ENCODE measurements around the gene PRKG1.

The PRKG1 gene

DNA sequence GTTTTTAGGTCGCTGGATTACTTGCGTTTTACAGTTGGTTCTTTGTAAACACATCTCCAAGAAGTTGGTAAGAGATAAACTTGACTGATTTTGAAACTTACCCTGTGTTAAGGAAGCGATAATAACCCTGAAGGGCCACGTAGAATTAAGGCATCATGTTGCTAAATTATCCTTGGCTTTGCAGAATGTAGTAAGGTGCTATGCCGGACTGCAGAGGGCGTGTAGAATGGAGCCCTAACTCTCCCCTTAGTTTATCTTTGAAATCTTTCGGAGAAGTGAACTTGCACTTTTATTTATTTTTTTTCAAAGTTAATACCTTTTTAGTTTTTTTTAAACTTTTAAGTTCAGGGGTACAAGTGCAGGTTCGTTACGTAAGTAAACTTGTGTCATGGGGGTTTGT, 1031.0 kb downstream of the PRKG1 start:
- CTCF ChIA-PET: no interaction called here
- TF ChIP-seq, protein P1, sequence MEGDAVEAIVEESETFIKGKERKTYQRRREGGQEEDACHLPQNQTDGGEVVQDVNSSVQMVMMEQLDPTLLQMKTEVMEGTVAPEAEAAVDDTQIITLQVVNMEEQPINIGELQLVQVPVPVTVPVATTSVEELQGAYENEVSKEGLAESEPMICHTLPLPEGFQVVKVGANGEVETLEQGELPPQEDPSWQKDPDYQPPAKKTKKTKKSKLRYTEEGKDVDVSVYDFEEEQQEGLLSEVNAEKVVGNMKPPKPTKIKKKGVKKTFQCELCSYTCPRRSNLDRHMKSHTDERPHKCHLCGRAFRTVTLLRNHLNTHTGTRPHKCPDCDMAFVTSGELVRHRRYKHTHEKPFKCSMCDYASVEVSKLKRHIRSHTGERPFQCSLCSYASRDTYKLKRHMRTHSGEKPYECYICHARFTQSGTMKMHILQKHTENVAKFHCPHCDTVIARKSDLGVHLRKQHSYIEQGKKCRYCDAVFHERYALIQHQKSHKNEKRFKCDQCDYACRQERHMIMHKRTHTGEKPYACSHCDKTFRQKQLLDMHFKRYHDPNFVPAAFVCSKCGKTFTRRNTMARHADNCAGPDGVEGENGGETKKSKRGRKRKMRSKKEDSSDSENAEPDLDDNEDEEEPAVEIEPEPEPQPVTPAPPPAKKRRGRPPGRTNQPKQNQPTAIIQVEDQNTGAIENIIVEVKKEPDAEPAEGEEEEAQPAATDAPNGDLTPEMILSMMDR (conservative IDR thresholded peaks at IDR 0.05; ENCODE audit: low read depth): no peak
- no peak for DNase-seq (ENCODE audit: low spot score)
- no peak overlapping the region for H3K27ac ChIP-seq
- POLR2A ChIA-PET (ENCODE audit: low non-redundant PET): no interaction called here

DNA sequence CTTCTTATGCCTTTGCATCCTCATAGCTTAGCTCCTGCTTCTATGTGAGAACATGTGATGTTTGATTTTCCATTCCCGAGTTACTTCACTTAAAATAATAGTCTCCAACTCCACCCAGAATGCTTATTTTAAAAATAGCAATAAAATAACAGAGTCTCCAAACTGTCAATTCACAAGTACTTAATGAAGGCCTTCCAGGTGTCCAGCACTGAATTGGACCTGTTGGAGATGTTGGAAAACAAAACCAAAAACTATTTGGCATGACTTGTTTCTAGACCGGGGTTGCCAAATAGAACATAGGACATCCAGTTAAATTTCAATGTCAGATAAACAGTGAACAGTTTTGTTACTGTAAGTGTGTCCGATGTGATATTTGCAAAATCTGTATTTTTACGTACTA, 1031.7 kb downstream of the PRKG1 start:
- TF ChIP-seq, protein P1 (conservative IDR thresholded peaks at IDR 0.05; ENCODE audit: low read depth): no peak
- DNase-seq (ENCODE audit: low spot score): no peak
- ChIA-PET POLR2A (ENCODE audit: low non-redundant PET) (no interaction called here), CTCF (no interaction called here)
- no peak overlapping the region for H3K27ac ChIP-seq

DNA sequence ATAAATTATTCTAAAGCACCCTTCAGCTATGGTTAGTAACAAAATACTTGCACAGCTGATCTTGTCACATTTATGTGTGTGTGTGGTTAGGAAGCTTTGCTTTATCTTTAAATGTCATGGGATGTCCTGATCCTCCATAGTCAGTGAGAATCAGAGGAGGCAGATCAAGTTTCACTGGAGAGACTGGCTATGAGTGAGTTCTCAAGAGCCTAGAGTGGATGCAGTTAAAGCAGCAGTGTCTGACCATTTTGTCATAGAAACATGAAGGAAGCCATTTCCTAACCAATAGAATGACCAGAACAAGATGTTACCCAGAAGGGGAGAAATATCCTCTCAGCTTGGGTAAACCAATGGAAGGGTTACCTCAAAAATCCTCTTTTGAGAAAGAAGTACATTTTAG, 1032.6 kb downstream of the PRKG1 start:
- TF ChIP-seq, protein P1 (conservative IDR thresholded peaks at IDR 0.05; ENCODE audit: low read depth): no peak
- H3K27ac ChIP-seq: no peak overlapping the region
- POLR2A ChIA-PET (ENCODE audit: low non-redundant PET): no interaction called here
- CTCF ChIA-PET: interaction anchor here (0.7 kb wide), 1 partner anchor 111 kb away, joined by 3 read pairs; no protein-coding TSS in a partner anchor
- no peak for DNase-seq (ENCODE audit: low spot score)

GRCh38 chr10:52108236-52108635, 1033.9 kb downstream of the PRKG1 start:
- H3K27ac ChIP-seq: no peak overlapping the region
- TF ChIP-seq, protein P1 (conservative IDR thresholded peaks at IDR 0.05; ENCODE audit: low read depth): no peak
- CTCF ChIA-PET: no interaction called here
- no peak for DNase-seq (ENCODE audit: low spot score)
- POLR2A ChIA-PET (ENCODE audit: low non-redundant PET): no interaction called here

DNA sequence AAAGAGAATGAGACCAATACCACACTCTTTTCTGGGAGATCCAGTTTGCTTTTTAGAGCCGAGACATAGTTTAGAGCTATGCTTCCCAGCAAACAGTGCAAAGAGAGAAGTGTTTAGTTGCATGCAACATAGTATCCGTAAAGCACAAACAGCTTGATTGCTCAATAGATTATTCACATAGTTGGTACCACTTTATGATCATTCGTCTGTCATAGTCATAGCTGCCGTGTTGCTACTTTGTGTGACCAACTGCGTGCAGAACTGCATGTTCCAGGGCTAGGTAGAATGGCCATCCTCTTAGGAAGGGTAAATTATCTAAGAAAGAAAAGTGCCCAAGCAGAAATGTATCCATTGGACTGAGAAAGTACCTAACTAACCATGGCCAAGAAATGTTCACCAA, 1036.3 kb downstream of the PRKG1 start:
- TF ChIP-seq, protein P1 (conservative IDR thresholded peaks at IDR 0.05; ENCODE audit: low read depth): no peak
- H3K27ac ChIP-seq: no peak overlapping the region
- ChIA-PET POLR2A (ENCODE audit: low non-redundant PET) (no interaction called here), CTCF (no interaction called here)
- no peak for DNase-seq (ENCODE audit: low spot score)

DNA sequence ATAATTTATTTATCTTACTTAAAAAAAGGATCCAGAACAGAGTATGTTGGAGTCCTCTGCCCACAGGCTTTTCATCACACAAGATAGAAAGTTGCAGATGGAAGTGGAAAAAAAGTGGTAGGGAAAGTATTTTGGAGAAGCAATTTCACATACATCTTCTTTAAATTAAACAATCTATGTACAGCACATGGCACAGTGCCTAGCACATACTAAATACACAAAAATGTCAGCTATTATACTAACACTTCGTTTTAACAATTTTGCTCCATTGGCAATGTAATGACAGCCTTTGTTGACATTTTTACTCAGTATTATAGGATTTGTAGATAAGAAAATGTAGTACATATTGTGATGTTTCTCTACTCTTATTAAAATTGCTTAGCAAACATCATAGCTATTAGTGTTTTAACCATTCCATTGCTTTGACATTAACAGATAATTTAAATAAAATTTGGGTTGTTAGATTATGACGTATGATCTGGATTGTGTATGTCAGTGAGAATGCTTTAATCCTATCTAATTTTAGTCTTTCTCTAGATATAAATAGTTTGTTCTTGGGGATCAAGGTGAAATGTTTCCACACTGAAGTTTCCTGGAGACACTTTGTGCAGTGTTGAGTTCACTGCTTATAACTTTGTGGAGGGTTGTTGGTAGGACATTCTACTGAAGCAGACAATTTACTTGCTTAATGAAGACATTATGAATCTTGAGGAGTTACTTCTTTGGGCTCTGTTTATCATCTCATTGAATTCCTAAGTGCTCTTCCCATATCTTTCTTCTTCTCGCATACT, 1037.0 kb downstream of the PRKG1 start:
- ChIA-PET CTCF (no interaction called here), POLR2A (ENCODE audit: low non-redundant PET) (no interaction called here)
- no peak for DNase-seq (ENCODE audit: low spot score)
- H3K27ac ChIP-seq: no peak overlapping the region
- TF ChIP-seq, protein P1 (conservative IDR thresholded peaks at IDR 0.05; ENCODE audit: low read depth): no peak
